Keratinocyte (primary cell): Measurements from ENCODE around the gene PARP14. TPM values are rescaled to one million over a fixed set of nuclear protein-coding genes. Genes with fewer than 3 reads are reported as not detected.

ENCODE experiments used
- DNase-seq: peaks from one replicate; pipeline ENCODE4 v3.0.0-alpha.2; 2011; ENCODE audit warnings: low read depth, missing footprints, low spot score
- FAIRE-seq: peaks from 2 replicates; lab custom pipeline; 2011; peaks lifted over from hg19 to GRCh38; lab: Jason Lieb, UNC
- H2AFZ ChIP-seq: 2 replicates; pipeline ENCODE4 v1.6.0; 2012; ENCODE audit warnings: low read length, control low read depth, inconsistent platforms; ENCODE audit not compliant: control insufficient read depth
- H3K27ac ChIP-seq: 2 replicates; pipeline ENCODE4 v1.5.1; 2011; ENCODE audit warnings: low read length; ENCODE audit not compliant: control insufficient read depth, insufficient read depth
- H3K27me3 ChIP-seq: 3 replicates; pipeline ENCODE4 v1.6.0; 2011; ENCODE audit warnings: low read length; ENCODE audit not compliant: control insufficient read depth, insufficient read depth; ENCODE audit errors: extremely low read depth
- H3K36me3 ChIP-seq, 2 experiments: 2 replicates in 1 of 2; 3 replicates in 1 of 2; pipeline ENCODE4 v1.5.1; 2011; ENCODE audit warnings: low read length in 2 of 2, mild to moderate bottlenecking in 1 of 2; ENCODE audit not compliant: control insufficient read depth in 2 of 2, insufficient read depth in 2 of 2; ENCODE audit errors: extremely low read depth in 1 of 2
- H3K4me1 ChIP-seq: 3 replicates; pipeline ENCODE4 v1.5.1; 2011; ENCODE audit warnings: low read length; ENCODE audit not compliant: control insufficient read depth, insufficient read depth; ENCODE audit errors: extremely low read depth
- H3K4me2 ChIP-seq: 3 replicates; pipeline ENCODE4 v1.6.0; 2011; ENCODE audit warnings: low read depth, low read length; ENCODE audit not compliant: control insufficient read depth, insufficient read depth; ENCODE audit errors: extremely low read depth
- H3K4me3 ChIP-seq, 3 experiments: fragments of 200-600 bp in 1 of 3; sonication (generic) in 1 of 3; 2 replicates in 2 of 3; 3 replicates in 1 of 3; pipeline ENCODE4 v1.5.1; 2011 to 2016; ENCODE audit warnings: low read length in 3 of 3, mild to moderate bottlenecking in 3 of 3, control low read depth in 2 of 3, inconsistent platforms in 1 of 3, low read depth in 1 of 3, mixed read lengths in 1 of 3, mixed run types in 1 of 3, moderate library complexity in 1 of 3; ENCODE audit not compliant: control insufficient read depth in 2 of 3, insufficient read depth in 2 of 3; ENCODE audit errors: extremely low read depth in 1 of 3
- H3K79me2 ChIP-seq: 2 replicates; pipeline ENCODE4 v1.6.0; 2012; ENCODE audit warnings: low read length; ENCODE audit not compliant: control insufficient read depth, insufficient read depth
- H3K9ac ChIP-seq: 3 replicates; pipeline ENCODE4 v1.6.0; 2011; ENCODE audit warnings: low read length; ENCODE audit not compliant: control insufficient read depth, insufficient read depth; ENCODE audit errors: extremely low read depth
- H3K9me1 ChIP-seq: 3 replicates; pipeline ENCODE4 v1.6.0; 2011; ENCODE audit warnings: low read length; ENCODE audit not compliant: control insufficient read depth, insufficient read depth; ENCODE audit errors: extremely low read depth
- H3K9me3 ChIP-seq: 2 replicates; pipeline ENCODE4 v1.5.1; 2012; ENCODE audit warnings: low read depth, low read length; ENCODE audit not compliant: control insufficient read depth
- H4K20me1 ChIP-seq: 3 replicates; pipeline ENCODE4 v1.6.0; 2011; ENCODE audit warnings: low read length; ENCODE audit not compliant: control insufficient read depth, insufficient read depth; ENCODE audit errors: extremely low read depth
- CTCF ChIP-seq, 3 experiments: IDR thresholded peaks in 1 of 3; conservative IDR thresholded peaks in 1 of 3; optimal IDR thresholded peaks in 1 of 3; 2 replicates in 2 of 3; 3 replicates in 1 of 3; pipeline versions ENCODE3 to v1.5.1; 2011; ENCODE audit warnings: low read length in 3 of 3, mild to moderate bottlenecking in 3 of 3, moderate library complexity in 2 of 3, control low read depth in 1 of 3, inconsistent platforms in 1 of 3; ENCODE audit not compliant: insufficient read depth in 2 of 3; ENCODE audit errors: extremely low read depth in 1 of 3
- EZH2 ChIP-seq: IDR thresholded peaks from one replicate; pipeline ENCODE4 v1.6.1; 2012; ENCODE audit warnings: inconsistent platforms, mild to moderate bottlenecking, low read length, moderate library complexity
- dilution Hi-C: fragments of 300-500 bp; cut with MboI; formaldehyde crosslinking; loops from one replicate; pipeline ENCODE4 v1.7.0; 2020; ENCODE audit warnings: low sequenced_read_pairs; ENCODE audit not compliant: extremely low pct_ligation_motif_present
- polyA plus RNA-seq, 5 experiments: library from polyadenylated mRNA; depleted of rRNA in 3 of 5; stranded (reverse) in 3 of 5; stranded (forward) in 1 of 5; unstranded in 1 of 5; fragments of >200 nt; gene quantifications; 1 replicate in 1 of 5; 2 replicates in 3 of 5; 3 replicates in 1 of 5; pipeline versions ENCODE4 v1.2.1 to v1.2.3, GENCODE V29; 2011 to 2012; ENCODE audit warnings: missing spikeins in 2 of 5, low read depth in 1 of 5, low replicate concordance in 1 of 5

PARP14 gene
- polyA plus RNA-seq, 1 donor (not counting 4 experiments of a cell fraction or from before 2014, with no cell fraction given) = 25.7 TPM

GRCh38 chr3:122691195-122691594 lies 10.6 kb downstream of the PARP14 start:
- Histone ChIP-seq H4K20me1 (no peaks in the 10 kb centered on the region), H3K9ac (no peak overlapping the region), H3K4me2 (no peak overlapping the region), H3K4me1 (no peaks in the 10 kb centered on the region), H2AFZ (no peak overlapping the region), H3K9me1 (no peaks in the 10 kb centered on the region), H3K79me2 (no peaks in the 10 kb centered on the region), H3K27me3 (no peaks in the 10 kb centered on the region), H3K9me3 (no peaks in the 10 kb centered on the region), H3K27ac (no peak overlapping the region), H3K4me3 (no peak overlapping the region), H3K36me3 (peaks cover 1 to 3% of the 10 kb centered on the region in 2 experiments)
- TF ChIP-seq CTCF (optimal IDR thresholded peaks at IDR 0.05 in 1 of 3, IDR thresholded peaks at IDR 0.05 in 1 of 3, conservative IDR thresholded peaks at IDR 0.05 in 1 of 3; ENCODE audit: extremely low read depth in 1 of 3, insufficient read depth in 2 of 3, low read length in 3 of 3) (no peak), EZH2 (no peak)
- FAIRE-seq (no peak), DNase-seq (no peak)
- dilution Hi-C loops = no loop called here

- TF ChIP-seq EZH2 = no peak
- TF ChIP-seq CTCF (optimal IDR thresholded peaks at IDR 0.05 in 1 of 3, IDR thresholded peaks at IDR 0.05 in 1 of 3, conservative IDR thresholded peaks at IDR 0.05 in 1 of 3; ENCODE audit: extremely low read depth in 1 of 3, insufficient read depth in 2 of 3, low read length in 3 of 3) = no peak
Measured at GRCh38 chr3:122692674-122693073, 12.0 kb downstream of the PARP14 start.

More at GRCh38 chr3:122692674-122693073, 12.0 kb downstream of the PARP14 start:
- Histone ChIP-seq H3K9me1 (no peaks in the 10 kb centered on the region), H3K4me2 (no peak overlapping the region), H3K27me3 (no peaks in the 10 kb centered on the region), H4K20me1 (no peaks in the 10 kb centered on the region), H3K36me3 (peaks cover 1 to 3% of the 10 kb centered on the region in 2 experiments), H2AFZ (no peak overlapping the region), H3K4me1 (no peaks in the 10 kb centered on the region), H3K27ac (no peak overlapping the region), H3K79me2 (no peaks in the 10 kb centered on the region), H3K9me3 (no peaks in the 10 kb centered on the region), H3K4me3 (no peak overlapping the region), H3K9ac (no peak overlapping the region)
- DNase-seq (no peak), FAIRE-seq (no peak)
- dilution Hi-C loops = no loop called here
